ENCODE measurements around the gene LRRC25. TPM values are rescaled to one million over a fixed set of nuclear protein-coding genes. Genes with fewer than 3 reads are reported as not detected.

LRRC25 gene
- total and polyA plus RNA-seq, 2 donors (not counting 3 experiments of a cell fraction or from before 2014, with no cell fraction given), result not detected

DNA sequence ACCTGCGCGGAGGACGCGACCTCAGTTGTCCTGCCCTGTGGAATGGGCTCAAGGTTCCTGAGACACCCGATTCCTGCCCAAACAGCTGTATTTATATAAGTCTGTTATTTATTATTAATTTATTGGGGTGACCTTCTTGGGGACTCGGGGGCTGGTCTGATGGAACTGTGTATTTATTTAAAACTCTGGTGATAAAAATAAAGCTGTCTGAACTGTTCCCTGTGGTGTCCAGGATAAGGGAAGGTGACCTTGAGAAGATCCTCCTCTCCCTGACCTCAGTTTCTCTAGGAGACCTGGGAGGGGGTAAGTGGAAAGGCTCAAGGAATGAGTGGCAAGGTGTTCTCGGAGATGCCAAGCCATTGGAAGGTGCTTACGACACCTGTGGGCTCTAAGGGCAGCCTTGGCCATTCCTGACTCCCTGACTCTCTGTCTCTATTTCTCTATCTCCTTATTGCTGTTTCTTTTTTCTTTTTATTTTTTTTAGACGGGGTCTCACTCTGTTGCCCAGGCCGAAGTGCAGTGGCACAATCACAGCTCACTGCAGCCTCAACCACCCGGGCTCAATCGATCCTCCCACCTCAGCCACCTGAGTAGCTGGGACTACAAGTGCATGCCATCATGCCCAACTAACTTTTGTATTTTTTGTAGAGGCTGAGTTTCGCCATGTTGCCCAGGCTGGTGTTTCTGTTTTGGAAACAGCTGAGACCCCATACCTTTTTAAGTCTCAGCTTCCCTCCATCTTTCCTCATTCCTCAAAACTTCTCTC, 8.3 kb downstream of the LRRC25 start:
- intact Hi-C loops (cut with micrococcal nuclease) (loop anchor here (1.0 kb wide), 1 partner anchor 21 kb away; no protein-coding TSS in a partner anchor), dilution Hi-C loops (cut with MboI; ENCODE audit: extremely low pct_ligation_motif_present, low sequenced_read_pairs) (no loop called here)
- peak overlapping the region; percentile 1 for H3K4me2 ChIP-seq (ENCODE audit: insufficient read depth, low read length)
- H3K4me3 ChIP-seq (replicated peaks in 1 of 3; ENCODE audit: insufficient read depth in 1 of 3, low read depth in 1 of 3, low read length in 3 of 3), result peak overlapping the region in 2 of 3 experiments; percentile 24 to 71
- peaks cover 26% of the 10 kb centered on the region for H3K79me2 ChIP-seq (ENCODE audit: control insufficient read depth, insufficient read depth, low read length)
- no peaks in the 10 kb centered on the region for H3K27me3 ChIP-seq (ENCODE audit: control insufficient read depth in 2 of 2, insufficient read depth in 2 of 2, low read length in 2 of 2)
- no peaks in the 10 kb centered on the region for H3K9me3 ChIP-seq (replicated peaks; ENCODE audit: control insufficient read depth, insufficient read depth, low read length)
- H3K27ac ChIP-seq (ENCODE audit: insufficient read depth, low read depth, low read length), result no peak overlapping the region
- POLR2A ChIA-PET, result interaction anchor here (0.5 to 3.6 kb wide), 3 partner anchors 15 to 24 kb away, joined by 3 to 87 read pairs (median 3); no protein-coding TSS in a partner anchor
- H2AFZ ChIP-seq (ENCODE audit: low read depth, low read length), result no peak overlapping the region
- no peaks in the 10 kb centered on the region for H3K9me1 ChIP-seq (replicated peaks; ENCODE audit: control insufficient read depth, extremely low read depth, insufficient read depth, low read length)
- FAIRE-seq, result no peak
- no peak overlapping the region for H3K9ac ChIP-seq (replicated peaks; ENCODE audit: extremely low read depth, insufficient read depth, low read length)
- H3K36me3 ChIP-seq (ENCODE audit: control insufficient read depth in 2 of 2, extremely low read depth in 1 of 2, insufficient read depth in 2 of 2, low read length in 2 of 2), result peaks cover 0 to 9% of the 10 kb centered on the region in 2 experiments
- peaks cover 21% of the 10 kb centered on the region for H3K4me1 ChIP-seq (ENCODE audit: control insufficient read depth, extremely low read depth, insufficient read depth, low read length)
- BruUV-seq (replicated peaks), result no TSS peak
- TF ChIP-seq MAX (IDR thresholded peaks at IDR 0.05; ENCODE audit: insufficient read depth, insufficient read length) (no peak), FOS (IDR thresholded peaks at IDR 0.05; ENCODE audit: borderline replicate concordance, insufficient read depth, low read length) (no peak), JUN (IDR thresholded peaks at IDR 0.05; ENCODE audit: borderline replicate concordance, insufficient read depth, insufficient read length, low read depth) (no peak), MYC (IDR thresholded peaks at IDR 0.05; ENCODE audit: low read depth, low read length) (no peak), POLR2AphosphoS5 (IDR thresholded peaks at IDR 0.05; ENCODE audit: insufficient read depth, low read depth, low read length) (no peak), EZH2 (IDR thresholded peaks at IDR 0.05; ENCODE audit: borderline replicate concordance, low read depth, low read length, severe bottlenecking) (no peak), GATA2 (IDR thresholded peaks at IDR 0.05; ENCODE audit: insufficient read depth, insufficient read length, low read depth, low read length) (no peak), POLR2A (IDR thresholded peaks at IDR 0.05; ENCODE audit: low read depth, low read length) (no peak)
- TF ChIP-seq, protein P1, sequence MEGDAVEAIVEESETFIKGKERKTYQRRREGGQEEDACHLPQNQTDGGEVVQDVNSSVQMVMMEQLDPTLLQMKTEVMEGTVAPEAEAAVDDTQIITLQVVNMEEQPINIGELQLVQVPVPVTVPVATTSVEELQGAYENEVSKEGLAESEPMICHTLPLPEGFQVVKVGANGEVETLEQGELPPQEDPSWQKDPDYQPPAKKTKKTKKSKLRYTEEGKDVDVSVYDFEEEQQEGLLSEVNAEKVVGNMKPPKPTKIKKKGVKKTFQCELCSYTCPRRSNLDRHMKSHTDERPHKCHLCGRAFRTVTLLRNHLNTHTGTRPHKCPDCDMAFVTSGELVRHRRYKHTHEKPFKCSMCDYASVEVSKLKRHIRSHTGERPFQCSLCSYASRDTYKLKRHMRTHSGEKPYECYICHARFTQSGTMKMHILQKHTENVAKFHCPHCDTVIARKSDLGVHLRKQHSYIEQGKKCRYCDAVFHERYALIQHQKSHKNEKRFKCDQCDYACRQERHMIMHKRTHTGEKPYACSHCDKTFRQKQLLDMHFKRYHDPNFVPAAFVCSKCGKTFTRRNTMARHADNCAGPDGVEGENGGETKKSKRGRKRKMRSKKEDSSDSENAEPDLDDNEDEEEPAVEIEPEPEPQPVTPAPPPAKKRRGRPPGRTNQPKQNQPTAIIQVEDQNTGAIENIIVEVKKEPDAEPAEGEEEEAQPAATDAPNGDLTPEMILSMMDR (IDR thresholded peaks at IDR 0.05; ENCODE audit: extremely low read depth in 1 of 2, insufficient read depth in 1 of 2, low read depth in 1 of 2, low read length in 2 of 2), result no peak
- CTCF ChIA-PET, result interaction anchor here (0.6 to 9.4 kb wide), 17 partner anchors 8 to 229 kb away, joined by 3 to 115 read pairs (median 5); partner anchors contain the start of genes JUND, LRRC25, PGPEP1 and SSBP4
- H4K20me1 ChIP-seq (replicated peaks; ENCODE audit: control insufficient read depth, extremely low read depth, insufficient read depth, low read length), result no peaks in the 10 kb centered on the region
- no peak for DNase-seq (ENCODE audit: low read depth, low spot score)

All from endothelial cell of umbilical vein (primary cell).